Cardiac ventricle fibroblast (primary cell): ENCODE results near the gene FAR1. TPM values are rescaled to one million over a fixed set of nuclear protein-coding genes. Genes with fewer than 3 reads are reported as not detected.

Experiments
- total RNA-seq: library from RNA; depleted of rRNA; stranded (reverse); fragments of >200 nt; gene quantifications from 2 replicates; pipeline ENCODE4 v1.2.3, GENCODE V29; 2015

Gene FAR1
- total RNA-seq, result 21.4 and 26.5 TPM in 2 replicates

GRCh38 chr11:13668102-13668956 lies at the start of gene FAR1:
Gene FAR1, plus strand, starts transcription at chr11:13668668. Its CDS starts 26,098 bp downstream, at chr11:13694766.

Other genes starting within 250 kb of the FAR1 start
- gene BTBD10, start 205.4 kb upstream of the FAR1 start, total RNA-seq, result 17.7 and 23.9 TPM in 2 replicates
- gene PTH, start 172.7 kb upstream of the FAR1 start, total RNA-seq, result not detected in 2 replicates